ENCODE measurements around the gene MAML3. TPM values are rescaled to one million over a fixed set of nuclear protein-coding genes. Genes with fewer than 3 reads are reported as not detected.

MAML3 gene
- total and polyA plus RNA-seq, 2 experiments from 2014 or later = 1.7 to 6.5 TPM

DNA sequence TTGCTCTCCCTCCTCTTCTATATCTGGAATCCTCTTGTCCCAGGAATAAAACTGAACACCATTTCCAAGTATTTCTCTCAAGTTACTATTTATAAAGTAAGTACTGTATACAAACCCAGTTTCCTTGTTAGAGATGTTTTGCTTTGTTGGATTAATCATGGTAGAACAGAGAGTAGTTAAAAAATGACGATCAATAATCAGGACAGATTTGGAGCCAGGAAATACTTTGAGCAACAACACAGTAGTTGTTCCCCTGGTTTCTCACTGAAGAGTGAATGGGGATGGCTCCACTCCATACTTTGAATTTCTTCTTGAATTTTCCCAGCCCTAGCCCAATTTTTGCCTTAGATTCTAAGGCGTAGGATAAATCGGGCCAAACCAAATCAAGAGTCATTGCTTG is 467.0 kb downstream of the MAML3 start:
- H4K20me1 ChIP-seq (replicated peaks; ENCODE audit: insufficient read depth) = no peaks in the 10 kb centered on the region
- Mint-ChIP-seq H3K4me3 (no peak overlapping the region), H3K9me3 (peaks cover 5% of the 10 kb centered on the region), H3K27ac (no peak overlapping the region), H3K4me1 (peaks cover 2% of the 10 kb centered on the region; the same call in 2 of the 3 replicates), H3K36me3 (ENCODE audit: low read depth) (peaks cover 23% of the 10 kb centered on the region), H3K27me3 (ENCODE audit: insufficient read depth, low read depth, poor library complexity) (peaks cover 3% of the 10 kb centered on the region)
- H3K36me3 ChIP-seq (ENCODE audit: insufficient read depth) = no peaks in the 10 kb centered on the region
- TF ChIP-seq ZNF331 (CRISPR knock-in tag; IDR thresholded peaks at IDR 0.05; ENCODE audit: low read depth) (no peak), EZH2phosphoT487 (IDR thresholded peaks at IDR 0.05; ENCODE audit: unreplicated experiment) (no peak), ZNF114 (CRISPR knock-in tag; IDR thresholded peaks at IDR 0.05) (no peak), POLR2AphosphoS5 (IDR thresholded peaks at IDR 0.05; ENCODE audit: low read depth) (no peak), JUNB (IDR thresholded peaks at IDR 0.05; ENCODE audit: unreplicated experiment) (no peak), CREB1 (CRISPR knock-in tag; IDR thresholded peaks at IDR 0.05; ENCODE audit: low read depth) (no peak), EZH2 (IDR thresholded peaks at IDR 0.05; ENCODE audit: low read depth, unreplicated experiment) (no peak), NANOG (IDR thresholded peaks at IDR 0.05; ENCODE audit: borderline replicate concordance) (no peak)
- TF ChIP-seq, protein P1, sequence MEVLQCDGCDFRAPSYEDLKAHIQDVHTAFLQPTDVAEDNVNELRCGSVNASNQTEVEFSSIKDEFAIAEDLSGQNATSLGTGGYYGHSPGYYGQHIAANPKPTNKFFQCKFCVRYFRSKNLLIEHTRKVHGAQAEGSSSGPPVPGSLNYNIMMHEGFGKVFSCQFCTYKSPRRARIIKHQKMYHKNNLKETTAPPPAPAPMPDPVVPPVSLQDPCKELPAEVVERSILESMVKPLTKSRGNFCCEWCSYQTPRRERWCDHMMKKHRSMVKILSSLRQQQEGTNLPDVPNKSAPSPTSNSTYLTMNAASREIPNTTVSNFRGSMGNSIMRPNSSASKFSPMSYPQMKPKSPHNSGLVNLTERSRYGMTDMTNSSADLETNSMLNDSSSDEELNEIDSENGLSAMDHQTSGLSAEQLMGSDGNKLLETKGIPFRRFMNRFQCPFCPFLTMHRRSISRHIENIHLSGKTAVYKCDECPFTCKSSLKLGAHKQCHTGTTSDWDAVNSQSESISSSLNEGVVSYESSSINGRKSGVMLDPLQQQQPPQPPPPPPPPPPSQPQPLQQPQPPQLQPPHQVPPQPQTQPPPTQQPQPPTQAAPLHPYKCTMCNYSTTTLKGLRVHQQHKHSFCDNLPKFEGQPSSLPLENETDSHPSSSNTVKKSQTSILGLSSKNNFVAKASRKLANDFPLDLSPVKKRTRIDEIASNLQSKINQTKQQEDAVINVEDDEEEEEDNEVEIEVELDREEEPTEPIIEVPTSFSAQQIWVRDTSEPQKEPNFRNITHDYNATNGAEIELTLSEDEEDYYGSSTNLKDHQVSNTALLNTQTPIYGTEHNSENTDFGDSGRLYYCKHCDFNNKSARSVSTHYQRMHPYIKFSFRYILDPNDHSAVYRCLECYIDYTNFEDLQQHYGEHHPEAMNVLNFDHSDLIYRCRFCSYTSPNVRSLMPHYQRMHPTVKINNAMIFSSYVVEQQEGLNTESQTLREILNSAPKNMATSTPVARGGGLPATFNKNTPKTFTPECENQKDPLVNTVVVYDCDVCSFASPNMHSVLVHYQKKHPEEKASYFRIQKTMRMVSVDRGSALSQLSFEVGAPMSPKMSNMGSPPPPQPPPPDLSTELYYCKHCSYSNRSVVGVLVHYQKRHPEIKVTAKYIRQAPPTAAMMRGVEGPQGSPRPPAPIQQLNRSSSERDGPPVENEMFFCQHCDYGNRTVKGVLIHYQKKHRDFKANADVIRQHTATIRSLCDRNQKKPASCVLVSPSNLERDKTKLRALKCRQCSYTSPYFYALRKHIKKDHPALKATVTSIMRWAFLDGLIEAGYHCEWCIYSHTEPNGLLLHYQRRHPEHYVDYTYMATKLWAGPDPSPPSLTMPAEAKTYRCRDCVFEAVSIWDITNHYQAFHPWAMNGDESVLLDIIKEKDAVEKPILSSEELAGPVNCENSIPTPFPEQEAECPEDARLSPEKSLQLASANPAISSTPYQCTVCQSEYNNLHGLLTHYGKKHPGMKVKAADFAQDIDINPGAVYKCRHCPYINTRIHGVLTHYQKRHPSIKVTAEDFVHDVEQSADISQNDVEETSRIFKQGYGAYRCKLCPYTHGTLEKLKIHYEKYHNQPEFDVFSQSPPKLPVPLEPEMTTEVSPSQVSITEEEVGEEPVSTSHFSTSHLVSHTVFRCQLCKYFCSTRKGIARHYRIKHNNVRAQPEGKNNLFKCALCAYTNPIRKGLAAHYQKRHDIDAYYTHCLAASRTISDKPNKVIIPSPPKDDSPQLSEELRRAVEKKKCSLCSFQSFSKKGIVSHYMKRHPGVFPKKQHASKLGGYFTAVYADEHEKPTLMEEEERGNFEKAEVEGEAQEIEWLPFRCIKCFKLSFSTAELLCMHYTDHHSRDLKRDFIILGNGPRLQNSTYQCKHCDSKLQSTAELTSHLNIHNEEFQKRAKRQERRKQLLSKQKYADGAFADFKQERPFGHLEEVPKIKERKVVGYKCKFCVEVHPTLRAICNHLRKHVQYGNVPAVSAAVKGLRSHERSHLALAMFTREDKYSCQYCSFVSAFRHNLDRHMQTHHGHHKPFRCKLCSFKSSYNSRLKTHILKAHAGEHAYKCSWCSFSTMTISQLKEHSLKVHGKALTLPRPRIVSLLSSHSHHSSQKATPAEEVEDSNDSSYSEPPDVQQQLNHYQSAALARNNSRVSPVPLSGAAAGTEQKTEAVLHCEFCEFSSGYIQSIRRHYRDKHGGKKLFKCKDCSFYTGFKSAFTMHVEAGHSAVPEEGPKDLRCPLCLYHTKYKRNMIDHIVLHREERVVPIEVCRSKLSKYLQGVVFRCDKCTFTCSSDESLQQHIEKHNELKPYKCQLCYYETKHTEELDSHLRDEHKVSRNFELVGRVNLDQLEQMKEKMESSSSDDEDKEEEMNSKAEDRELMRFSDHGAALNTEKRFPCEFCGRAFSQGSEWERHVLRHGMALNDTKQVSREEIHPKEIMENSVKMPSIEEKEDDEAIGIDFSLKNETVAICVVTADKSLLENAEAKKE (CRISPR knock-in tag; IDR thresholded peaks at IDR 0.05) = no peak
- TF ChIP-seq, protein P2, sequence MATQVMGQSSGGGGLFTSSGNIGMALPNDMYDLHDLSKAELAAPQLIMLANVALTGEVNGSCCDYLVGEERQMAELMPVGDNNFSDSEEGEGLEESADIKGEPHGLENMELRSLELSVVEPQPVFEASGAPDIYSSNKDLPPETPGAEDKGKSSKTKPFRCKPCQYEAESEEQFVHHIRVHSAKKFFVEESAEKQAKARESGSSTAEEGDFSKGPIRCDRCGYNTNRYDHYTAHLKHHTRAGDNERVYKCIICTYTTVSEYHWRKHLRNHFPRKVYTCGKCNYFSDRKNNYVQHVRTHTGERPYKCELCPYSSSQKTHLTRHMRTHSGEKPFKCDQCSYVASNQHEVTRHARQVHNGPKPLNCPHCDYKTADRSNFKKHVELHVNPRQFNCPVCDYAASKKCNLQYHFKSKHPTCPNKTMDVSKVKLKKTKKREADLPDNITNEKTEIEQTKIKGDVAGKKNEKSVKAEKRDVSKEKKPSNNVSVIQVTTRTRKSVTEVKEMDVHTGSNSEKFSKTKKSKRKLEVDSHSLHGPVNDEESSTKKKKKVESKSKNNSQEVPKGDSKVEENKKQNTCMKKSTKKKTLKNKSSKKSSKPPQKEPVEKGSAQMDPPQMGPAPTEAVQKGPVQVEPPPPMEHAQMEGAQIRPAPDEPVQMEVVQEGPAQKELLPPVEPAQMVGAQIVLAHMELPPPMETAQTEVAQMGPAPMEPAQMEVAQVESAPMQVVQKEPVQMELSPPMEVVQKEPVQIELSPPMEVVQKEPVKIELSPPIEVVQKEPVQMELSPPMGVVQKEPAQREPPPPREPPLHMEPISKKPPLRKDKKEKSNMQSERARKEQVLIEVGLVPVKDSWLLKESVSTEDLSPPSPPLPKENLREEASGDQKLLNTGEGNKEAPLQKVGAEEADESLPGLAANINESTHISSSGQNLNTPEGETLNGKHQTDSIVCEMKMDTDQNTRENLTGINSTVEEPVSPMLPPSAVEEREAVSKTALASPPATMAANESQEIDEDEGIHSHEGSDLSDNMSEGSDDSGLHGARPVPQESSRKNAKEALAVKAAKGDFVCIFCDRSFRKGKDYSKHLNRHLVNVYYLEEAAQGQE (IDR thresholded peaks at IDR 0.05; ENCODE audit: unreplicated experiment) = no peak
- TF ChIP-seq, protein P3, sequence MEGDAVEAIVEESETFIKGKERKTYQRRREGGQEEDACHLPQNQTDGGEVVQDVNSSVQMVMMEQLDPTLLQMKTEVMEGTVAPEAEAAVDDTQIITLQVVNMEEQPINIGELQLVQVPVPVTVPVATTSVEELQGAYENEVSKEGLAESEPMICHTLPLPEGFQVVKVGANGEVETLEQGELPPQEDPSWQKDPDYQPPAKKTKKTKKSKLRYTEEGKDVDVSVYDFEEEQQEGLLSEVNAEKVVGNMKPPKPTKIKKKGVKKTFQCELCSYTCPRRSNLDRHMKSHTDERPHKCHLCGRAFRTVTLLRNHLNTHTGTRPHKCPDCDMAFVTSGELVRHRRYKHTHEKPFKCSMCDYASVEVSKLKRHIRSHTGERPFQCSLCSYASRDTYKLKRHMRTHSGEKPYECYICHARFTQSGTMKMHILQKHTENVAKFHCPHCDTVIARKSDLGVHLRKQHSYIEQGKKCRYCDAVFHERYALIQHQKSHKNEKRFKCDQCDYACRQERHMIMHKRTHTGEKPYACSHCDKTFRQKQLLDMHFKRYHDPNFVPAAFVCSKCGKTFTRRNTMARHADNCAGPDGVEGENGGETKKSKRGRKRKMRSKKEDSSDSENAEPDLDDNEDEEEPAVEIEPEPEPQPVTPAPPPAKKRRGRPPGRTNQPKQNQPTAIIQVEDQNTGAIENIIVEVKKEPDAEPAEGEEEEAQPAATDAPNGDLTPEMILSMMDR (conservative IDR thresholded peaks at IDR 0.05; ENCODE audit: low read depth in 2 of 2) = no peak
- TF ChIP-seq, protein P4, sequence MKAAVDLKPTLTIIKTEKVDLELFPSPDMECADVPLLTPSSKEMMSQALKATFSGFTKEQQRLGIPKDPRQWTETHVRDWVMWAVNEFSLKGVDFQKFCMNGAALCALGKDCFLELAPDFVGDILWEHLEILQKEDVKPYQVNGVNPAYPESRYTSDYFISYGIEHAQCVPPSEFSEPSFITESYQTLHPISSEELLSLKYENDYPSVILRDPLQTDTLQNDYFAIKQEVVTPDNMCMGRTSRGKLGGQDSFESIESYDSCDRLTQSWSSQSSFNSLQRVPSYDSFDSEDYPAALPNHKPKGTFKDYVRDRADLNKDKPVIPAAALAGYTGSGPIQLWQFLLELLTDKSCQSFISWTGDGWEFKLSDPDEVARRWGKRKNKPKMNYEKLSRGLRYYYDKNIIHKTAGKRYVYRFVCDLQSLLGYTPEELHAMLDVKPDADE (IDR thresholded peaks at IDR 0.05) = no peak
- H2AFZ ChIP-seq = no peak overlapping the region
- ATAC-seq (no peak), DNase-seq (ENCODE audit: low spot score) (no peak)
- no peak overlapping the region for H3K4me2 ChIP-seq
- no peaks in the 10 kb centered on the region for H3K79me2 ChIP-seq (replicated peaks; ENCODE audit: insufficient read depth)
- no peaks in the 10 kb centered on the region for H3K4me1 ChIP-seq (ENCODE audit: insufficient read depth)
- H3K4me3 ChIP-seq = no peak overlapping the region
- no peaks in the 10 kb centered on the region for H3F3A ChIP-seq (replicated peaks; ENCODE audit: low read depth)
- H3K27me3 ChIP-seq (ENCODE audit: insufficient read depth) = no peaks in the 10 kb centered on the region
- H3K9me2 ChIP-seq (ENCODE audit: insufficient read depth) = no peaks in the 10 kb centered on the region
- H3K27ac ChIP-seq (ENCODE audit: low read depth) = no peak overlapping the region
